Ovary (tissue), 9 donors: ENCODE data around the gene TSPEAR. TPM values are rescaled to one million over a fixed set of nuclear protein-coding genes. Genes with fewer than 3 reads are reported as not detected.

Experiments used
- DNase-seq, 5 donors: peaks; one replicate each; pipeline ENCODE4 v3.0.0-alpha.2; 2019 to 2020
- H3K27ac ChIP-seq, 2 donors: fragments of 200-600 bp; one replicate each; pipeline versions ENCODE4 v1.5.1 to v1.8.0; 2019 to 2022
- H3K27me3 ChIP-seq: fragments of 200-600 bp; one replicate; pipeline ENCODE4 v1.8.0; 2022
- H3K36me3 ChIP-seq: fragments of 200-600 bp; sonication (generic); one replicate; pipeline ENCODE4 v1.5.1; 2019
- H3K4me1 ChIP-seq: one replicate; pipeline ENCODE4 v1.8.1; 2013; ENCODE audit warnings: mild to moderate bottlenecking, moderate library complexity; ENCODE audit not compliant: insufficient read depth
- H3K4me3 ChIP-seq: fragments of 200-600 bp; sonication (generic); one replicate; pipeline ENCODE4 v1.5.1; 2017
- H3K9me3 ChIP-seq, 2 donors: fragments of 200-600 bp in 1 of 2; sonication (generic) in 1 of 2; one replicate each; pipeline versions ENCODE4 v1.5.1 to v1.8.1; 2013 to 2019; ENCODE audit warnings: mild to moderate bottlenecking in 1 of 2, moderate library complexity in 1 of 2
- CTCF ChIP-seq, 3 donors: fragments of 450-650 bp in 2 of 3; fragments of 200-600 bp in 1 of 3; IDR thresholded peaks; one replicate each; pipeline versions ENCODE4 v1.5.1 to v1.8.0; 2016 to 2022; ENCODE audit warnings: antibody characterized with exemption in 3 of 3, mild to moderate bottlenecking in 1 of 3
- EP300 ChIP-seq: sonication (generic); formaldehyde crosslinking; IDR thresholded peaks from one replicate; pipeline ENCODE4 v1.6.1; 2017; ENCODE audit warnings: antibody characterized with exemption
- POLR2A ChIP-seq: fragments of 450-650 bp; IDR thresholded peaks from one replicate; pipeline ENCODE4 v1.6.1; 2017; ENCODE audit warnings: antibody characterized with exemption, mild to moderate bottlenecking, moderate library complexity
- WGBS, 3 donors: extraction: QIAGEN DNeasy Blood & Tissue Kit in 1 of 3; methylation state at CpG; one replicate each; pipeline versions ENCODE4 v1.1.5 to v1.1.7; 2013 to 2017; 5-methylcytosine and 5-hydroxymethylcytosine counted together
- intact Hi-C, 4 donors: fragments of 100-400 bp; cut with DNase I; formaldehyde crosslinking; loops; one replicate each; pipeline versions ENCODE4 v1.11.0 to v1.15.1; 2022 to 2023
- polyA plus RNA-seq, 2 donors: library from polyadenylated mRNA; stranded (reverse); fragments of 200-250 nt in 1 of 2; fragments of 350-450 nt in 1 of 2; fragmentation: Illumina TruSeq in 1 of 2; extraction: RNeasy Lipid Tissue Mini Kit (QIAGEN cat#74804) in 1 of 2; gene quantifications; one replicate each; pipeline ENCODE4 v1.2.3, GENCODE V29; 2013 to 2014
- small RNA-seq: library from RNA; depleted of rRNA; stranded (forward); fragments of <200 nt; gene quantifications from one replicate; pipeline ENCODE3, GENCODE V24; 2016
- total RNA-seq, 7 donors: library from RNA; depleted of rRNA in 2 of 7; stranded (reverse); fragments of >200 nt in 2 of 7; fragmentation: NEBNext Ultra II Directional in 3 of 7; extraction: Animal tissue kit (Norgen Biotek cat#: 25700) in 3 of 7; gene quantifications; one replicate each; pipeline versions ENCODE4 v1.1.0 to v1.2.4, GENCODE V29; 2016 to 2023
- donor health status: DM: no; HTN: no; CAD: no; lungs with moderate emphysema.
- donor health status: DM: no; HTN: no; CAD: no.
- donor health status: Bipolar disorder and iron deficiency.
- donor health status: DM: yes; HTN: yes; CAD: no.
- donor health status: DM: no; HTN: no; CAD: no.
- donor health status: DM: yes; HTN: yes; CAD: no.

TSPEAR gene
- total and polyA plus RNA-seq, 9 donors, result 0.07 to 0.27 (median 0.11) TPM; not detected in 4

- Histone ChIP-seq H3K27ac (no peak overlapping the region), H3K9me3 (no peaks in the 10 kb centered on the region), H3K4me1 (no peaks in the 10 kb centered on the region), H3K36me3 (no peaks in the 10 kb centered on the region), H3K27me3 (no peaks in the 10 kb centered on the region), H3K4me3 (no peak overlapping the region)
- TF ChIP-seq CTCF (IDR thresholded peaks at IDR 0.05) (no peak), EP300 (no peak), POLR2A (no peak)
- 45 to 54% (median 47%) methylated on average over 13 of the region's 13 CpGs for WGBS, 3 donors
- no peak for DNase-seq
- intact Hi-C loops, result no loop called here
Observed at GRCh38 chr21:44448651-44449131, 262.7 kb downstream of the TSPEAR start.

Small RNA genes within 50 kb of the gene (small RNA-seq; reads per million reads assigned to genes)
- not detected for gene KRTAP12-6P

Other genes with a start within 250 kb of the TSPEAR start
- gene KRTAP10-1, start 171.4 kb downstream of the TSPEAR start, total RNA-seq, result not detected
- gene KRTAP10-1, start 171.4 kb downstream of the TSPEAR start, polyA plus RNA-seq, result not detected
- gene KRTAP10-2, start 160.1 kb downstream of the TSPEAR start, total RNA-seq, result not detected
- gene KRTAP10-2, start 160.1 kb downstream of the TSPEAR start, polyA plus RNA-seq, result not detected
- gene KRTAP10-3, start 152.8 kb downstream of the TSPEAR start, total RNA-seq, result not detected
- gene KRTAP10-3, start 152.8 kb downstream of the TSPEAR start, polyA plus RNA-seq, result not detected
- not detected for gene KRTAP10-4, start 137.8 kb downstream of the TSPEAR start, total RNA-seq
- gene KRTAP10-4, start 137.8 kb downstream of the TSPEAR start, polyA plus RNA-seq, result not detected
- not detected for gene KRTAP10-5, start 131.0 kb downstream of the TSPEAR start, total RNA-seq
- not detected for gene KRTAP10-5, start 131.0 kb downstream of the TSPEAR start, polyA plus RNA-seq
- gene KRTAP10-6, start 119.1 kb downstream of the TSPEAR start, total RNA-seq, result not detected
- not detected for gene KRTAP10-6, start 119.1 kb downstream of the TSPEAR start, polyA plus RNA-seq
- gene KRTAP10-7, start 111.0 kb downstream of the TSPEAR start, total RNA-seq, result not detected
- gene KRTAP10-7, start 111.0 kb downstream of the TSPEAR start, polyA plus RNA-seq, result not detected
- gene KRTAP10-8, start 99.5 kb downstream of the TSPEAR start, total RNA-seq, result not detected
- gene KRTAP10-8, start 99.5 kb downstream of the TSPEAR start, polyA plus RNA-seq, result not detected
- gene KRTAP10-9, start 84.5 kb downstream of the TSPEAR start, total RNA-seq, result not detected
- not detected for gene KRTAP10-9, start 84.5 kb downstream of the TSPEAR start, polyA plus RNA-seq
- not detected for gene KRTAP10-10, start 74.2 kb downstream of the TSPEAR start, total RNA-seq
- gene KRTAP10-10, start 74.2 kb downstream of the TSPEAR start, polyA plus RNA-seq, result not detected
- gene KRTAP10-11, start 65.2 kb downstream of the TSPEAR start, total RNA-seq, result not detected
- gene KRTAP10-11, start 65.2 kb downstream of the TSPEAR start, polyA plus RNA-seq, result not detected
- not detected for gene KRTAP12-4, start 56.9 kb downstream of the TSPEAR start, total RNA-seq
- not detected for gene KRTAP12-4, start 56.9 kb downstream of the TSPEAR start, polyA plus RNA-seq
- gene KRTAP12-3, start 53.6 kb downstream of the TSPEAR start, total RNA-seq, result not detected
- not detected for gene KRTAP12-3, start 53.6 kb downstream of the TSPEAR start, polyA plus RNA-seq
- not detected for gene KRTAP12-2, start 44.6 kb downstream of the TSPEAR start, total RNA-seq
- not detected for gene KRTAP12-2, start 44.6 kb downstream of the TSPEAR start, polyA plus RNA-seq
- not detected for gene KRTAP12-1, start 29.4 kb downstream of the TSPEAR start, total RNA-seq
- gene KRTAP12-1, start 29.4 kb downstream of the TSPEAR start, polyA plus RNA-seq, result not detected
- gene KRTAP10-12, start 14.4 kb downstream of the TSPEAR start, total RNA-seq, result not detected
- gene KRTAP10-12, start 14.4 kb downstream of the TSPEAR start, polyA plus RNA-seq, result not detected
- 10 to 100 TPM; 47.0 to 84.9 (median 71.7) TPM for gene UBE2G2, start 90.2 kb upstream of the TSPEAR start, total RNA-seq
- gene UBE2G2, start 90.2 kb upstream of the TSPEAR start, polyA plus RNA-seq, result 10 to 100 TPM; 31.3 to 59.5 TPM
- 100 to 1,000 TPM in 1 of 7 donors, 10 to 100 TPM in 6; 45.3 to 108 (median 74.3) TPM for gene SUMO3, start 106.5 kb upstream of the TSPEAR start, total RNA-seq
- gene SUMO3, start 106.5 kb upstream of the TSPEAR start, polyA plus RNA-seq, result 10 to 100 TPM; 63.9 to 97.6 TPM
- gene PTTG1IP, start 162.1 kb upstream of the TSPEAR start, total RNA-seq, result 100 to 1,000 TPM; 133 to 226 (median 143) TPM
- 100 to 1,000 TPM; 144 to 420 TPM for gene PTTG1IP, start 162.1 kb upstream of the TSPEAR start, polyA plus RNA-seq
- 10 to 100 TPM in 6 of 7 donors, 1 to 10 TPM in 1; 9.6 to 58.3 (median 17.6) TPM for gene ITGB2, start 209.3 kb upstream of the TSPEAR start, total RNA-seq
- 10 to 100 TPM; 13.0 to 31.1 TPM for gene ITGB2, start 209.3 kb upstream of the TSPEAR start, polyA plus RNA-seq
- 10 to 100 TPM in 6 of 7 donors, 1 to 10 TPM in 1; 5.6 to 24.1 (median 17.2) TPM for gene SLX9, start 228.5 kb upstream of the TSPEAR start, total RNA-seq
- 10 to 100 TPM in 1 of 2 donors, 1 to 10 TPM in 1; 5.6 to 14.0 TPM for gene SLX9, start 228.5 kb upstream of the TSPEAR start, polyA plus RNA-seq